GM23248 (cell line): Measurements from ENCODE around the gene DPP10. TPM values are rescaled to one million over a fixed set of nuclear protein-coding genes. Genes with fewer than 3 reads are reported as not detected.
"Not testable (repeated sequence)": the region's sequence is repeated elsewhere in the genome, so short reads cannot be mapped to it uniquely, and the experiment has no call there.

Experiments used
- DNase-seq: peaks from one replicate; pipeline ENCODE4 v3.0.0-alpha.2; 2015
- H2AFZ ChIP-seq: fragments of 200-600 bp; sonication (generic); 2 replicates; pipeline ENCODE4 v1.6.1; 2016; ENCODE audit warnings: antibody characterized with exemption
- H3F3A ChIP-seq: fragments of 200-600 bp; sonication (generic); 2 replicates; pipeline ENCODE4 v1.6.1; 2016; ENCODE audit warnings: mild to moderate bottlenecking, antibody characterized with exemption, mixed run types; ENCODE audit not compliant: insufficient read depth
- H3K27ac ChIP-seq: fragments of 200-600 bp; sonication (generic); 2 replicates; pipeline ENCODE4 v1.5.1; 2016; ENCODE audit warnings: mild to moderate bottlenecking
- H3K27me3 ChIP-seq: fragments of 200-600 bp; sonication (generic); replicated peaks from 2 replicates; pipeline ENCODE4 v1.6.1; 2016; ENCODE audit warnings: mild to moderate bottlenecking; ENCODE audit not compliant: insufficient read depth
- H3K36me3 ChIP-seq: fragments of 200-600 bp; sonication (generic); 2 replicates; pipeline ENCODE4 v1.6.1; 2016; ENCODE audit warnings: low read depth, mild to moderate bottlenecking
- H3K4me1 ChIP-seq: fragments of 200-600 bp; sonication (generic); 2 replicates; pipeline ENCODE4 v1.6.1; 2016; ENCODE audit warnings: mild to moderate bottlenecking; ENCODE audit not compliant: insufficient read depth
- H3K4me2 ChIP-seq: fragments of 200-600 bp; sonication (generic); one replicate; pipeline ENCODE4 v1.6.1; 2016; ENCODE audit warnings: mild to moderate bottlenecking; ENCODE audit not compliant: unreplicated experiment
- H3K4me3 ChIP-seq: fragments of 200-600 bp; sonication (generic); 2 replicates; pipeline ENCODE4 v1.5.1; 2016; ENCODE audit warnings: mild to moderate bottlenecking
- H3K79me2 ChIP-seq: fragments of 200-600 bp; sonication (generic); 2 replicates; pipeline ENCODE4 v1.6.1; 2016; ENCODE audit warnings: mild to moderate bottlenecking; ENCODE audit not compliant: insufficient read depth
- H3K9ac ChIP-seq: fragments of 200-600 bp; sonication (generic); 2 replicates; pipeline ENCODE4 v1.6.1; 2016; ENCODE audit warnings: mild to moderate bottlenecking
- H3K9me2 ChIP-seq: fragments of 200-600 bp; sonication (generic); 2 replicates; pipeline ENCODE4 v1.6.1; 2016; ENCODE audit warnings: mixed run types, mild to moderate bottlenecking, moderate library complexity; ENCODE audit not compliant: insufficient read depth
- H3K9me3 ChIP-seq: fragments of 200-600 bp; sonication (generic); one replicate; pipeline ENCODE4 v1.6.1; 2017; ENCODE audit warnings: low read depth
- H4K20me1 ChIP-seq: fragments of 200-600 bp; sonication (generic); 2 replicates; pipeline ENCODE4 v1.6.0; 2016; ENCODE audit not compliant: insufficient read depth
- EZH2 ChIP-seq: fragments of 200-600 bp; sonication (generic); IDR thresholded peaks from 2 replicates; pipeline ENCODE4 v1.6.1; 2018; ENCODE audit warnings: antibody characterized with exemption, mild to moderate bottlenecking; ENCODE audit not compliant: insufficient read depth, poor library complexity, severe bottlenecking
- EZH2phosphoT487 ChIP-seq: fragments of 200-600 bp; sonication (generic); IDR thresholded peaks from 2 replicates; pipeline ENCODE4 v1.6.1; 2018; ENCODE audit warnings: antibody characterized with exemption, moderate library complexity, mild to moderate bottlenecking, low read depth; ENCODE audit not compliant: insufficient read depth
- WGBS, 2 experiments: methylation state at CpG; one replicate each; pipeline ENCODE4 v1.1.6; 2015 to 2017; ENCODE audit warnings: low lambda C conversion rate in 2 of 2, low coverage in 1 of 2; ENCODE audit errors: missing lambda C conversion rate in 2 of 2; 5-methylcytosine and 5-hydroxymethylcytosine counted together
- in situ Hi-C: fragments of 300-500 bp; cut with MboI; formaldehyde crosslinking; loops from 2 replicates; pipeline ENCODE4 v1.15.0; 2020
- polyA plus RNA-seq: library from polyadenylated mRNA; unstranded; fragments of >200 nt; fragmentation: Nextera tagmentation; extraction: Ambion mirVana; gene quantifications from 2 replicates; pipeline ENCODE4 v1.2.1, GENCODE V29; 2016
- total RNA-seq: library from RNA; depleted of rRNA; stranded (reverse); fragments of >200 nt; shearing (Covaris generic); gene quantifications from 2 replicates; pipeline ENCODE4 v1.2.3, GENCODE V29; 2014; rRNA removed

DPP10 gene
- not detected in 2 replicates for total RNA-seq
- not detected in 2 replicates for polyA plus RNA-seq

DNA sequence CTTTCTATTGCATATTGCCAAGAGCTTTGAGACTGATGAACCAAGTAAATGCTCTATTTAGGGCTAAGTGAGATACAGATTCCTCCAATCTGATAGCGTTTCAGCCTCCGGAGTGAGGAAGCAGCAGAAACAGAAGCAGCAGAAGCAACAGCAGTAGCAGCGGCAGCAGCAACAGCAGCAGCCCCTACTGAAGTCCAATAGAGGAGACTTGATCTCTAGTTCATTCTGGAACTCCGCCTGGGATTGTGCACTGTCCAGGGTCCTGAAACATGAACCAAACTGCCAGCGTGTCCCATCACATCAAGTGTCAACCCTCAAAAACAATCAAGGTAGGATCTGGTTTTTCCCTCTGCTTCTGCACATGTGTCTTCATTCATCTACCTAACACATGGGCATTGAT, at the start of gene DPP10:
TSS of gene DPP10 (plus strand) at position 132 of the 400 bp plus-strand sequence.
- Histone ChIP-seq H3K9me3 (no peaks in the 10 kb centered on the region), H2AFZ (no peak within 1 kb of the TSS), H3K27me3 (no peaks in the 10 kb centered on the region), H4K20me1 (no peaks in the 10 kb centered on the region), H3K4me2 (no peak within 1 kb of the TSS), H3K9me2 (no peaks in the 10 kb centered on the region), H3K36me3 (no peaks in the 10 kb centered on the region), H3F3A (no peaks in the 10 kb centered on the region), H3K27ac (no peak within 1 kb of the TSS), H3K79me2 (no peaks in the 10 kb centered on the region), H3K4me1 (no peaks in the 10 kb centered on the region), H3K4me3 (no peak within 1 kb of the TSS), H3K9ac (no peak within 1 kb of the TSS)
- in situ Hi-C loops, result no loop called here
- no peak for TF ChIP-seq EZH2phosphoT487
- no peak for TF ChIP-seq EZH2
- 2 to 7% methylated on average over 5 of the region's 5 CpGs for WGBS, 2 experiments
- DNase-seq, result peak; percentile 4

DNA sequence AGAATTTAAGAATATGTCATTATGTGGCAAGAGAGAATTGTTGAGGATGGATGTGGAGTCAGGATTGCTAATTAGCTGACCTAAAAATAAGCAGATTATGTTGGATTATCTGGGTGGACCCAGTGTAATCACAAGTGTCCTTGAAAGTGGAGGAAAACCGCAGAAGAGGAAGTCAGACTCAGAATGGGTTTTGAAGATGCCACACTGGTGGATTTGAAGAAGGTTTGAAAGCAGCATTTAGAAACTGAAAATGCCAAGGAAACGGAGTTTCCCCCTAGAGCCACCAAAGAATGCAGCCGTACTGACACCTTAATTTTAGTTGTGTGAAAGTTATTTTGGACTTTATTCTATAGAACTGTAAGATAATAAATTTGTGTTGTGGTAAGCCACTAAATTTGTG, 41.6 kb upstream of the DPP10 start:
- Histone ChIP-seq H3K9ac (no peak overlapping the region), H3K36me3 (no peaks in the 10 kb centered on the region), H3K9me3 (no peaks in the 10 kb centered on the region), H3K4me1 (no peaks in the 10 kb centered on the region), H4K20me1 (no peaks in the 10 kb centered on the region), H3K4me2 (no peak overlapping the region), H3F3A (no peaks in the 10 kb centered on the region), H3K79me2 (no peaks in the 10 kb centered on the region), H3K4me3 (no peak overlapping the region), H3K9me2 (no peaks in the 10 kb centered on the region), H2AFZ (no peak overlapping the region), H3K27me3 (no peaks in the 10 kb centered on the region), H3K27ac (no peak overlapping the region)
- in situ Hi-C loops, result no loop called here
- 25 to 29% methylated on average over 3 of the region's 3 CpGs for WGBS, 2 experiments
- DNase-seq, result no peak
- TF ChIP-seq EZH2phosphoT487, result no peak
- no peak for TF ChIP-seq EZH2

DNA sequence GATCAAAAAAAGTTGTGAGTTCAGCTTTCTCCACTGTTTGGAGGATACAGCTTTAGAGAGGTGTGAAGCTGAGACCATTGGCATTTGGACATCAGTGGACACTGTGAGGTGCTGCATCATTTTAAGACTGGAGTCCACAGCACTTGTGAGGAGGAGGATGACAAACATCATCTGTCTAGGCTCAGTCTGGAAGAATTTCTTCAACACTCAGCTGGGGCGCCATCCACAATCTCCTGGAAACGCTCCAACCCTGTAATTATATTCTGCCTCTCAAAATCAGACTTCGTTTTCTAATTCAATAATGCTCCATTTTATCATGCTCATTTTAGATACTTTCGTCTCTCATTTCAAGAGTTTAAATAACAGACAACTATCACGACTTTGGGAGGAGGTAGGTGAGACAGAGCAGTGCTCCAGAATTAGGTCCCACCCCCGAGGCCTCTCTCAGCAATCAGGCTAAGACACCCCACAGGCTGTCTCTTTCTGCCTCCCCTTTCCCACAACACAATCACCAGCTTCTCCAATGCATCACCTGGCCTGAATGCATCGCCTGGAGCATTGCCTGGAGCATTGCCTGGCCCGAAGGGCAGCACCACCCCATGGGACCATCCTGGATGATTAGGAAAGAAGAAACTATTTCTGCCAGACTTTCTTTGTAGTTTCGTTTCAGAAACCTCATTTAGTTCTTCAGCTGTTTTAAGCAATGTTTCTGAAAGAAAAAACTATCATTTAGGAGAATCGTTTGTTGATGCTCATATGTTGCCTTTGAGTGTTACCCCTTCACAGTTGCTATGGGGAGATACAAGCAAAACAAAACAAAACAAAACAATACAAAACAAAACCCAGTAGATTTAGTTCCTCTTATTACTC, 37.0 kb upstream of the DPP10 start:
- TF ChIP-seq EZH2phosphoT487, result no peak
- H3K27me3 ChIP-seq, result no peaks in the 10 kb centered on the region
- H3K27ac ChIP-seq, result no peak overlapping the region
- in situ Hi-C loops, result no loop called here
- no peak overlapping the region for H2AFZ ChIP-seq
- H3K36me3 ChIP-seq, result no peaks in the 10 kb centered on the region
- H3K4me1 ChIP-seq, result no peaks in the 10 kb centered on the region
- H3K9ac ChIP-seq, result no peak overlapping the region
- H3K79me2 ChIP-seq, result no peaks in the 10 kb centered on the region
- H3K9me2 ChIP-seq, result no peaks in the 10 kb centered on the region
- 5% methylated on average over 10 of the region's 10 CpGs for WGBS, 2 experiments
- H3K4me3 ChIP-seq, result no peak overlapping the region
- no peaks in the 10 kb centered on the region for H3F3A ChIP-seq
- no peaks in the 10 kb centered on the region for H3K9me3 ChIP-seq
- H4K20me1 ChIP-seq, result no peaks in the 10 kb centered on the region
- DNase-seq, result no peak
- no peak overlapping the region for H3K4me2 ChIP-seq

DNA sequence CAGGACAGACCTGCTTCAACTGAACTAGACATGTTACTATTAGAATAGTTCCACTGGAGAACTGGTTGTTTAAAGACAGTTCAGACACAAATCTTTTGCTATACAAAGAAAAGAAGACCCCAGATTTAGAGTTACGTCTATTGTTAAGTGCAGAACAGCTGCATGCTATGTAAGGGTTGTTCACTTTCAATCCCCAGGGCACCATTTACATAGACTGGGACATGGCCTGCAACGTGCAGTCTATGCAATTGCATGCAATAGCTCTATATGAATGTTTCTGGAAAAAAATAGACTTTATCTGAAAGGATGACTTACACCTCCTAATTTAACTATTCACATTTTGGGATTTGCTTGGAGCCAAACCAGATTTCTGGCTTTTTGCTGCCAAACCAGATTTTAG, 36.1 kb upstream of the DPP10 start:
- Histone ChIP-seq H3K27me3 (no peaks in the 10 kb centered on the region), H2AFZ (no peak overlapping the region), H3K4me1 (no peaks in the 10 kb centered on the region), H3K9me3 (no peaks in the 10 kb centered on the region), H3F3A (no peaks in the 10 kb centered on the region), H3K4me3 (no peak overlapping the region), H3K4me2 (no peak overlapping the region), H4K20me1 (no peaks in the 10 kb centered on the region), H3K9me2 (no peaks in the 10 kb centered on the region), H3K27ac (no peak overlapping the region), H3K36me3 (no peaks in the 10 kb centered on the region), H3K9ac (no peak overlapping the region), H3K79me2 (no peaks in the 10 kb centered on the region)
- in situ Hi-C loops, result no loop called here
- DNase-seq, result no peak
- no peak for TF ChIP-seq EZH2phosphoT487
- no peak for TF ChIP-seq EZH2
- WGBS, 2 experiments, result 25 to 43% methylated on average over 2 of the region's 2 CpGs

DNA sequence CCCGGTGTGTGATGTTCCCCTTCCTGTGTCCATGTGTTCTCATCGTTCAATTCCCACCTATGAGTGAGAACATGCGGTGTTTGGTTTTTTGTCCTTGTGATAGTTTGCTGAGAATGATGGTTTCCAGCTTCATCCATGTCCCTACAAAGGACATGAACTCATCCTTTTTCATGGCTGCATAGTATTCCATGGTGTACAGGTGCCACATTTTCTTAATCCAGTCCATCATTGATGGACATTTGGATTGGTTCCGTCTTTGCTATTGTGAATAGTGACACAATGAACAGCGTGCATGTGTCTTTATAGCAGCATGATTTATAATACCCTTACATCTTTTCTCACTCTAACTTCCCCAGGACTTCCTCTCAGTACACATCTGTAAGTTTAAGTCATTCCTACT, 35.1 kb upstream of the DPP10 start:
- H3K4me3 ChIP-seq, result not testable (repeated sequence)
- 74 to 78% methylated on average over 3 to 5 of the region's 5 CpGs for WGBS, 2 experiments

More for the DNA sequence above, 35.1 kb upstream of the DPP10 start:
- H3K36me3 ChIP-seq, H3K27ac ChIP-seq, H3K9ac ChIP-seq, DNase-seq, H2AFZ ChIP-seq, H3K9me2 ChIP-seq, H3K79me2 ChIP-seq, H3K4me1 ChIP-seq, H3K9me3 ChIP-seq, H3K4me2 ChIP-seq, in situ Hi-C loops, H3F3A ChIP-seq, H3K27me3 ChIP-seq, H4K20me1 ChIP-seq: not testable (repeated sequence)
